ENCODE results near the gene ADISSP.

DNA sequence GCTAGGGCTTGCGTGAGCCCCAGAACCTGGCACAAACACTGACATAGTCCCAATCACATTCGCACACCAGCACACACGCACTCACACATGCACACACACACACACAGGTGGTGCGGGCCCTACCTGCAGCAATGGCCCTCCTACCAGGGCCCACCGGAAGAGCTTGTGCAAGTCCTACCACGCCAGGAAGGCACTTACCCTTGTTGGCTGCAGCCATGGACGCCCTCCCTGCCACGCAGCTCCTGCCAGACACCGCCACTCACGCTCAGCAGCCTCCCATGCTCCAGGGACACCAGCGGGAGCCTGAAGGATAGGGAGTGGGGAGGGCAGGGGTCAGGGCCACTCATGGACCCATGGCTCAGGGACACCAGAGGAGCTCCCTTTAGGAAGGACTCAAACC is 7.7 kb downstream of the ADISSP start:
- TF ChIP-seq, protein P1, sequence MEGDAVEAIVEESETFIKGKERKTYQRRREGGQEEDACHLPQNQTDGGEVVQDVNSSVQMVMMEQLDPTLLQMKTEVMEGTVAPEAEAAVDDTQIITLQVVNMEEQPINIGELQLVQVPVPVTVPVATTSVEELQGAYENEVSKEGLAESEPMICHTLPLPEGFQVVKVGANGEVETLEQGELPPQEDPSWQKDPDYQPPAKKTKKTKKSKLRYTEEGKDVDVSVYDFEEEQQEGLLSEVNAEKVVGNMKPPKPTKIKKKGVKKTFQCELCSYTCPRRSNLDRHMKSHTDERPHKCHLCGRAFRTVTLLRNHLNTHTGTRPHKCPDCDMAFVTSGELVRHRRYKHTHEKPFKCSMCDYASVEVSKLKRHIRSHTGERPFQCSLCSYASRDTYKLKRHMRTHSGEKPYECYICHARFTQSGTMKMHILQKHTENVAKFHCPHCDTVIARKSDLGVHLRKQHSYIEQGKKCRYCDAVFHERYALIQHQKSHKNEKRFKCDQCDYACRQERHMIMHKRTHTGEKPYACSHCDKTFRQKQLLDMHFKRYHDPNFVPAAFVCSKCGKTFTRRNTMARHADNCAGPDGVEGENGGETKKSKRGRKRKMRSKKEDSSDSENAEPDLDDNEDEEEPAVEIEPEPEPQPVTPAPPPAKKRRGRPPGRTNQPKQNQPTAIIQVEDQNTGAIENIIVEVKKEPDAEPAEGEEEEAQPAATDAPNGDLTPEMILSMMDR (IDR thresholded peaks at IDR 0.05): no peak
- TF ChIP-seq EP300 (IDR thresholded peaks at IDR 0.05): no peak
- no peak for TF ChIP-seq POLR2AphosphoS5 (IDR thresholded peaks at IDR 0.05)
- TF ChIP-seq POLR2A (IDR thresholded peaks at IDR 0.05): no peak

Measured in gastroesophageal sphincter (tissue), 3 donors.